ENCODE results near the gene RAD23A. TPM values are rescaled to one million over a fixed set of nuclear protein-coding genes. Genes with fewer than 3 reads are reported as not detected.
"Not testable (repeated sequence)": the region's sequence is repeated elsewhere in the genome, so short reads cannot be mapped to it uniquely, and the experiment has no call there.

RAD23A gene
- total RNA-seq, 1 donor from 2014 or later = 112 TPM

GRCh38 chr19:12955996-12956395, 10.3 kb downstream of the RAD23A start:
- peak overlapping the region; percentile 69 for H3K27ac Mint-ChIP-seq
- TF ChIP-seq CTCF (IDR thresholded peaks at IDR 0.05) = no peak
- H3K4me1 Mint-ChIP-seq = peaks cover 33% of the 10 kb centered on the region
- peak overlapping the region; percentile 88 for H3K4me3 Mint-ChIP-seq
- intact Hi-C loops (cut with micrococcal nuclease) = loop anchor here (2.0 kb wide), 1 partner anchor 17 kb away; the partner anchor contains the start of gene CALR
- ATAC-seq (ENCODE audit: low read depth) (no peak), DNase-seq (no peak)
- H3K36me3 Mint-ChIP-seq (ENCODE audit: low read depth) = peaks cover 43% of the 10 kb centered on the region
- H3K9me3 Mint-ChIP-seq = no peaks in the 10 kb centered on the region
- POLR2A ChIA-PET = interaction anchor here (0.5 to 5.4 kb wide), 12 partner anchors 8 to 164 kb away, joined by 3 to 37 read pairs (median 6); partner anchors contain the start of genes CALR, GCDH and RAD23A
- H3K27me3 Mint-ChIP-seq = no peaks in the 10 kb centered on the region
- CTCF ChIA-PET = interaction anchor here (1.9 kb wide), 1 partner anchor 9 kb away, joined by 6 read pairs; no protein-coding TSS in a partner anchor

GRCh38 chr19:12956446-12957388, 11.1 kb downstream of the RAD23A start, which contains the start of gene GADD45GIP1:
TSS of gene GADD45GIP1 (minus strand) at chr19:12957223. CDS start at chr19:12957212, 11 bp downstream.
- ATAC-seq (ENCODE audit: low read depth) (peak; percentile 98), DNase-seq (peak; percentile 78)
- Mint-ChIP-seq H3K4me3 (peak within 1 kb of the TSS; percentile 91), H3K36me3 (ENCODE audit: low read depth) (peaks cover 36% of the 10 kb centered on the region), H3K9me3 (no peaks in the 10 kb centered on the region), H3K27me3 (no peaks in the 10 kb centered on the region), H3K27ac (peak within 1 kb of the TSS; percentile 97), H3K4me1 (peaks cover 33% of the 10 kb centered on the region)
- TF ChIP-seq CTCF (IDR thresholded peaks at IDR 0.05) = no peak
- intact Hi-C loops (cut with micrococcal nuclease) = loop anchor here (1.0 to 2.0 kb wide), 3 partner anchors 11 to 65 kb away; partner anchors contain the start of genes CALR, GCDH and RAD23A
- ChIA-PET POLR2A (interaction anchor here (0.6 to 5.4 kb wide), 14 partner anchors 9 to 196 kb away, joined by 3 to 37 read pairs (median 5); partner anchors contain the start of genes CALR, DNASE2, GCDH and RAD23A), CTCF (interaction anchor here (1.9 kb wide), 1 partner anchor 8 kb away, joined by 6 read pairs; no protein-coding TSS in a partner anchor)

- not testable (repeated sequence) for H3K9me3 Mint-ChIP-seq, H3K27me3 Mint-ChIP-seq, DNase-seq
- Mint-ChIP-seq H3K4me3 (peak overlapping the region; percentile 91), H3K36me3 (ENCODE audit: low read depth) (peaks cover 29% of the 10 kb centered on the region), H3K27ac (peak overlapping the region; percentile 97), H3K4me1 (peaks cover 32% of the 10 kb centered on the region)
- intact Hi-C loops (cut with micrococcal nuclease) = loop anchor here (1.0 to 2.0 kb wide), 3 partner anchors 12 to 66 kb away; partner anchors contain the start of genes CALR, GCDH and RAD23A
- CTCF ChIA-PET = interaction anchor here (1.9 kb wide), 1 partner anchor 8 kb away, joined by 6 read pairs; no protein-coding TSS in a partner anchor
- peak; percentile 34 for ATAC-seq (ENCODE audit: low read depth)
- POLR2A ChIA-PET = interaction anchor here (0.7 to 5.4 kb wide), 14 partner anchors 8 to 1583 kb away, joined by 3 to 37 read pairs (median 5); partner anchors contain the start of genes CALR, DNASE2, GCDH and RAD23A
Measured at GRCh38 chr19:12957389-12957952, 11.8 kb downstream of the RAD23A start.

GRCh38 chr19:12959481-12959880, 13.8 kb downstream of the RAD23A start:
- TF ChIP-seq CTCF (IDR thresholded peaks at IDR 0.05) = no peak
- Mint-ChIP-seq H3K9me3 (no peaks in the 10 kb centered on the region), H3K4me1 (peaks cover 23% of the 10 kb centered on the region), H3K36me3 (ENCODE audit: low read depth) (peaks cover 10% of the 10 kb centered on the region), H3K27ac (no peak overlapping the region), H3K4me3 (no peak overlapping the region), H3K27me3 (no peaks in the 10 kb centered on the region)
- ATAC-seq (ENCODE audit: low read depth) (no peak), DNase-seq (no peak)
- POLR2A ChIA-PET = no interaction called here
- CTCF ChIA-PET = no interaction called here
- intact Hi-C loops (cut with micrococcal nuclease) = no loop called here
